ENCODE measurements around the gene ACSM2A.
"Not testable (repeated sequence)": the region's sequence is repeated elsewhere in the genome, so short reads cannot be mapped to it uniquely, and the experiment has no call there.

- TF ChIP-seq, protein P1, sequence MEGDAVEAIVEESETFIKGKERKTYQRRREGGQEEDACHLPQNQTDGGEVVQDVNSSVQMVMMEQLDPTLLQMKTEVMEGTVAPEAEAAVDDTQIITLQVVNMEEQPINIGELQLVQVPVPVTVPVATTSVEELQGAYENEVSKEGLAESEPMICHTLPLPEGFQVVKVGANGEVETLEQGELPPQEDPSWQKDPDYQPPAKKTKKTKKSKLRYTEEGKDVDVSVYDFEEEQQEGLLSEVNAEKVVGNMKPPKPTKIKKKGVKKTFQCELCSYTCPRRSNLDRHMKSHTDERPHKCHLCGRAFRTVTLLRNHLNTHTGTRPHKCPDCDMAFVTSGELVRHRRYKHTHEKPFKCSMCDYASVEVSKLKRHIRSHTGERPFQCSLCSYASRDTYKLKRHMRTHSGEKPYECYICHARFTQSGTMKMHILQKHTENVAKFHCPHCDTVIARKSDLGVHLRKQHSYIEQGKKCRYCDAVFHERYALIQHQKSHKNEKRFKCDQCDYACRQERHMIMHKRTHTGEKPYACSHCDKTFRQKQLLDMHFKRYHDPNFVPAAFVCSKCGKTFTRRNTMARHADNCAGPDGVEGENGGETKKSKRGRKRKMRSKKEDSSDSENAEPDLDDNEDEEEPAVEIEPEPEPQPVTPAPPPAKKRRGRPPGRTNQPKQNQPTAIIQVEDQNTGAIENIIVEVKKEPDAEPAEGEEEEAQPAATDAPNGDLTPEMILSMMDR (IDR thresholded peaks at IDR 0.05), result not testable (repeated sequence)
- not testable (repeated sequence) for TF ChIP-seq POLR2A (IDR thresholded peaks at IDR 0.05)
These were observed 40.1 kb downstream of the ACSM2A start for GRCh38 chr16:20491448-20491847.
